Breast epithelium (tissue), 4 donors: ENCODE results near the gene ISG20L2. TPM values are rescaled to one million over a fixed set of nuclear protein-coding genes. Genes with fewer than 3 reads are reported as not detected.

Experiments used
- DNase-seq, 2 donors: peaks; one replicate each; pipeline ENCODE4 v3.0.0-alpha.2; 2019; ENCODE audit warnings: low spot score in 2 of 2
- H3K27ac ChIP-seq, 2 donors: fragments of 200-600 bp; sonication (generic) in 1 of 2; one replicate each; pipeline ENCODE4 v1.5.1; 2016 to 2019; ENCODE audit warnings: mild to moderate bottlenecking in 1 of 2
- H3K27me3 ChIP-seq, 2 donors: fragments of 200-600 bp; sonication (generic) in 1 of 2; one replicate each; pipeline versions ENCODE4 v1.5.1 to v1.6.0; 2017 to 2019; ENCODE audit warnings: control low read depth in 1 of 2, mild to moderate bottlenecking in 1 of 2
- H3K36me3 ChIP-seq: fragments of 200-600 bp; one replicate; pipeline ENCODE4 v1.5.1; 2019
- H3K4me1 ChIP-seq, 2 donors: fragments of 200-600 bp; sonication (generic); one replicate each; pipeline ENCODE4 v1.5.1; 2016 to 2019; ENCODE audit warnings: control low read depth in 1 of 2
- H3K4me3 ChIP-seq, 3 donors: fragments of 200-600 bp; sonication (generic); 1 replicate in 2 of 3; 2 replicates in 1 of 3; pipeline ENCODE4 v1.5.1; 2016 to 2019; ENCODE audit warnings: mild to moderate bottlenecking in 3 of 3, moderate library complexity in 2 of 3
- H3K9me3 ChIP-seq, 2 donors: fragments of 200-600 bp; sonication (generic) in 1 of 2; one replicate each; pipeline ENCODE4 v1.5.1; 2016 to 2019; ENCODE audit warnings: control low read depth in 1 of 2
- POLR2A ChIP-seq: fragments of 450-650 bp; IDR thresholded peaks from one replicate; pipeline ENCODE4 v1.6.1; 2016; ENCODE audit warnings: antibody characterized with exemption, mild to moderate bottlenecking, moderate library complexity
- POLR2AphosphoS5 ChIP-seq, 3 donors: sonication (generic); formaldehyde crosslinking; IDR thresholded peaks; one replicate each; pipeline ENCODE4 v1.6.1; 2017; ENCODE audit warnings: antibody characterized with exemption in 3 of 3
- intact Hi-C: fragments of 100-400 bp; cut with DNase I; formaldehyde crosslinking; loops from one replicate; pipeline ENCODE4 v1.15.1; 2023; ENCODE audit warnings: low total_unique reads
- total RNA-seq, 3 donors: library from RNA; depleted of rRNA; stranded (reverse); fragments of >200 nt; gene quantifications; one replicate each; pipeline ENCODE4 v1.1.0, GENCODE V29; 2016
- TF ChIP-seq, protein P1 (sequence below), 3 donors: fragments of 450-650 bp; IDR thresholded peaks; one replicate each; pipeline ENCODE4 v1.5.1; 2016 to 2017; ENCODE audit warnings: antibody characterized with exemption in 3 of 3, mild to moderate bottlenecking in 3 of 3, moderate library complexity in 3 of 3

ISG20L2 gene
- total RNA-seq, 3 donors from 2014 or later, result 13.6 to 25.2 (median 21.0) TPM

DNA sequence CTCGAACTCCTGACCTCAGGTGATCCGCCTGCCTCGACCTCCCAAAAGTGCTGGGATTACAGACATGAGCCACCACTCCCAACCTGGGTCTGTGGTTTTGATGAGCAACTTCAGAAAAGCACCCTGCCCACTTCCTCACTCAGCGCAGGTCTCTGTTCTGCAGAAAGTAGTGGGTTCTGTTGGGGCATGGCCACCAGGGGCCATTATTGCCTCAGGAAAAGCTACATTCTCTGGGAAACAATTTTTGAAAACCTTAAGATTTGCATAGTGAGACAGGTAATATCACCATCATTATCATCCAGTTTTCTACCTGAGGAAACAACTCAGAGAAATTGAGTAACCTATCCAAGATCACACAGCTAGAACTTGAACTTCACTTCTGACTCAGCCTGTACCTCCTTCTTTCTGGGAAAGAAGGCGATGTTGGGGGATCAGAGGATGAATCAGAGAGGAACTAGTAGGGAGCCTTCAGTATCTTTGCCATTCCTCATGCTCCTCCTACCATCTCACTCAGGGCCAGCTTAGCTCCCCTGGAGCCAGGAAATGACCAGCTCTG lies 44.3 kb downstream of the ISG20L2 start:
- Histone ChIP-seq H3K27ac (no peak overlapping the region), H3K27me3 (no peaks in the 10 kb centered on the region), H3K4me3 (no peak overlapping the region), H3K9me3 (no peaks in the 10 kb centered on the region), H3K4me1 (no peaks in the 10 kb centered on the region), H3K36me3 (no peaks in the 10 kb centered on the region)
- intact Hi-C loops, result no loop called here
- no peak for DNase-seq
- no peak for TF ChIP-seq POLR2A
- TF ChIP-seq, protein P1, sequence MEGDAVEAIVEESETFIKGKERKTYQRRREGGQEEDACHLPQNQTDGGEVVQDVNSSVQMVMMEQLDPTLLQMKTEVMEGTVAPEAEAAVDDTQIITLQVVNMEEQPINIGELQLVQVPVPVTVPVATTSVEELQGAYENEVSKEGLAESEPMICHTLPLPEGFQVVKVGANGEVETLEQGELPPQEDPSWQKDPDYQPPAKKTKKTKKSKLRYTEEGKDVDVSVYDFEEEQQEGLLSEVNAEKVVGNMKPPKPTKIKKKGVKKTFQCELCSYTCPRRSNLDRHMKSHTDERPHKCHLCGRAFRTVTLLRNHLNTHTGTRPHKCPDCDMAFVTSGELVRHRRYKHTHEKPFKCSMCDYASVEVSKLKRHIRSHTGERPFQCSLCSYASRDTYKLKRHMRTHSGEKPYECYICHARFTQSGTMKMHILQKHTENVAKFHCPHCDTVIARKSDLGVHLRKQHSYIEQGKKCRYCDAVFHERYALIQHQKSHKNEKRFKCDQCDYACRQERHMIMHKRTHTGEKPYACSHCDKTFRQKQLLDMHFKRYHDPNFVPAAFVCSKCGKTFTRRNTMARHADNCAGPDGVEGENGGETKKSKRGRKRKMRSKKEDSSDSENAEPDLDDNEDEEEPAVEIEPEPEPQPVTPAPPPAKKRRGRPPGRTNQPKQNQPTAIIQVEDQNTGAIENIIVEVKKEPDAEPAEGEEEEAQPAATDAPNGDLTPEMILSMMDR (IDR thresholded peaks at IDR 0.05), result no peak
- no peak for TF ChIP-seq POLR2AphosphoS5 (IDR thresholded peaks at IDR 0.05)

- no peak for DNase-seq
- intact Hi-C loops, result no loop called here
- TF ChIP-seq POLR2A (no peak), POLR2AphosphoS5 (IDR thresholded peaks at IDR 0.05) (no peak)
- TF ChIP-seq, protein P1 (IDR thresholded peaks at IDR 0.05), result no peak
- H3K27ac ChIP-seq, result no peak overlapping the region
- no peaks in the 10 kb centered on the region for H3K36me3 ChIP-seq
- H3K9me3 ChIP-seq, result no peaks in the 10 kb centered on the region
- peaks cover 0 to 10% of the 10 kb centered on the region in 2 donors for H3K4me1 ChIP-seq
- H3K4me3 ChIP-seq, result no peak overlapping the region
- H3K27me3 ChIP-seq, result no peaks in the 10 kb centered on the region
Observed at GRCh38 chr1:156682166-156682890, 46.2 kb downstream of the ISG20L2 start.

DNA sequence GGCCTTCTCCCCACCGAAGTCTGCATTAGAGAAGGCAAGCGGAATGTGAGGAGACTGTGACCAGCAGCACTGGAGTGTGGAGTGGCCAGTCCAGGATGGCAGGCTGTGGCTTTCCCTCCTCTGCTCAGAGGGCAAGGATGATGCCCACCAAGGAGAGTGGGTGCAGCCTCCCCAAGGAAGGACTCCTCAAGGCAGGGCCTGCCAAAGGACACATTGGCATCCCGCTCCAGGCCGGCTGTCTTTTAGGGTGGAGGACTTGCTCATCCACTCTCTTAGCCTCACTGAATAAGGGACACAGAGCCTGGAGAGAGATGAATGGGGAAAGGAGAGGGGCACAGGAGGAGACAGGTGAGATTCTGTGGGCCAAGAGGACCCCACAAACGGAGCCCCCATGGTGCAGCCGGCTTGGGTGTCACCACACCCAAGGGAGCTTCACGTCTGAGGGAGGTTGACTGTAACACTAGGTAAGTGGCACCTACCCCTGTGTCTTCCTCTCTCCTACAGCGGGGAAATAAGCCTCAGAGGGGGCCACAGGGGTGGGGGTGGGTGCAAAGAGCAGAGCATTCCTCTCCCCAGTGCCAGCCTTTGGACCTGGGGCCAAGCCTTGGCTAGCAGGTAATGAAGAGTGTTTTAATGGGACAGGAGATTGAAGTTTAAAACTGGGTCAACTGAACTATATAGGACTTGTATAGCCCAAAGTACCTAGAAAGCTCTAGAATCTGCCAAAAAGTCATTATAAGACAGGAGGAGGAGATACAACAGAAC lies 47.2 kb downstream of the ISG20L2 start:
- no peak overlapping the region for H3K4me3 ChIP-seq
- no peaks in the 10 kb centered on the region for H3K9me3 ChIP-seq
- intact Hi-C loops, result no loop called here
- no peak for DNase-seq
- no peak overlapping the region for H3K27ac ChIP-seq
- TF ChIP-seq, protein P1 (IDR thresholded peaks at IDR 0.05), result no peak
- TF ChIP-seq POLR2A (no peak), POLR2AphosphoS5 (IDR thresholded peaks at IDR 0.05) (no peak)
- no peaks in the 10 kb centered on the region for H3K36me3 ChIP-seq
- H3K27me3 ChIP-seq, result peaks cover 0 to 4% of the 10 kb centered on the region in 2 donors
- peaks cover 0 to 16% of the 10 kb centered on the region in 2 donors for H3K4me1 ChIP-seq

DNA sequence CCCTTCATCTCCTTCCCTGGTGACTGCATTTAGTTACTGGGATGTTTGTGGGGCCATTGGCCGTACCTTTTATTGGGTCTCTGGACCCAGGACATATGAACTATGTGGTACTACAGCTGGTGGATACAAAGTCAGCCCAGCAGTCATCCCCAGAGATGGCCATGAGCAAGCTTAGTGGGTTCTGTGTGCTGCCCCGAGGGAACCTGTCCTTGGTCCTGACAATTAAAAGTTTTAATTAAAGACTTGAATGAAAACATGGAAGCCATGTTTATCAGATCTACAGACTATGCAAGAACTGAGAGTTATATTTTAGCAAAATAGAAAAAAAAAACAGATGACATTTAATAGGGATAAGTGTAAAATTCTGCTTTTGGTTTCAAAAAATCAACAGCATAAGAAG lies 48.5 kb downstream of the ISG20L2 start:
- H3K4me3 ChIP-seq, result no peak overlapping the region
- no peaks in the 10 kb centered on the region for H3K9me3 ChIP-seq
- intact Hi-C loops, result no loop called here
- DNase-seq, result no peak
- TF ChIP-seq, protein P1 (IDR thresholded peaks at IDR 0.05), result no peak
- TF ChIP-seq POLR2A, result no peak
- no peak for TF ChIP-seq POLR2AphosphoS5 (IDR thresholded peaks at IDR 0.05)
- H3K27ac ChIP-seq, result no peak overlapping the region
- H3K36me3 ChIP-seq, result no peaks in the 10 kb centered on the region
- peaks cover 0 to 16% of the 10 kb centered on the region in 2 donors for H3K4me1 ChIP-seq
- H3K27me3 ChIP-seq, result peaks cover 0 to 4% of the 10 kb centered on the region in 2 donors
